T-helper 9 cell (primary cell): Measurements from ENCODE around the gene TFF3.
A peak's percentile ranks its signal among the peaks of the same experiment; 100 is the strongest.

Experiments
- DNase-seq: peaks from one replicate; pipeline ENCODE4 v3.0.0-alpha.2; 2020

The TFF3 gene

GRCh38 chr21:42346866-42347600 is 31.8 kb upstream of the TFF3 start:
- no peak for DNase-seq

GRCh38 chr21:42346441-42346840 is 31.2 kb upstream of the TFF3 start:
- no peak for DNase-seq

GRCh38 chr21:42344631-42345030 is 29.4 kb upstream of the TFF3 start:
- no peak for DNase-seq

GRCh38 chr21:42343963-42344510 is 28.8 kb upstream of the TFF3 start:
- no peak for DNase-seq

- DNase-seq: no peak
Measured at GRCh38 chr21:42343556-42343955, 28.3 kb upstream of the TFF3 start.

GRCh38 chr21:42343101-42343500 is 27.9 kb upstream of the TFF3 start:
- no peak for DNase-seq

- no peak for DNase-seq
Measured at GRCh38 chr21:42341776-42342542, 26.8 kb upstream of the TFF3 start.

GRCh38 chr21:42340187-42341050 is 25.2 kb upstream of the TFF3 start:
- DNase-seq: no peak

- DNase-seq: no peak
Measured at GRCh38 chr21:42338729-42339715, 23.8 kb upstream of the TFF3 start.

- peak; percentile 72 for DNase-seq
Measured at GRCh38 chr21:42337830-42338728, 22.9 kb upstream of the TFF3 start.

- DNase-seq: no peak
Measured at GRCh38 chr21:42337276-42337675, 22.1 kb upstream of the TFF3 start.

GRCh38 chr21:42336054-42336453 is 20.8 kb upstream of the TFF3 start:
- DNase-seq: no peak

GRCh38 chr21:42332557-42333317 is 17.5 kb upstream of the TFF3 start:
- no peak for DNase-seq

GRCh38 chr21:42331660-42332059 is 16.5 kb upstream of the TFF3 start:
- no peak for DNase-seq

- DNase-seq: no peak
Measured at GRCh38 chr21:42330380-42331371, 15.5 kb upstream of the TFF3 start.

- no peak for DNase-seq
Measured at GRCh38 chr21:42324896-42325295, 9.7 kb upstream of the TFF3 start.

- DNase-seq: no peak
Measured at GRCh38 chr21:42321845-42322244, 6.6 kb upstream of the TFF3 start.

GRCh38 chr21:42321231-42321630 is 6.0 kb upstream of the TFF3 start:
- DNase-seq: no peak

GRCh38 chr21:42320791-42321190 is 5.6 kb upstream of the TFF3 start:
- DNase-seq: no peak
